ENCODE data around the gene MACROD2.

MACROD2 gene

DNA sequence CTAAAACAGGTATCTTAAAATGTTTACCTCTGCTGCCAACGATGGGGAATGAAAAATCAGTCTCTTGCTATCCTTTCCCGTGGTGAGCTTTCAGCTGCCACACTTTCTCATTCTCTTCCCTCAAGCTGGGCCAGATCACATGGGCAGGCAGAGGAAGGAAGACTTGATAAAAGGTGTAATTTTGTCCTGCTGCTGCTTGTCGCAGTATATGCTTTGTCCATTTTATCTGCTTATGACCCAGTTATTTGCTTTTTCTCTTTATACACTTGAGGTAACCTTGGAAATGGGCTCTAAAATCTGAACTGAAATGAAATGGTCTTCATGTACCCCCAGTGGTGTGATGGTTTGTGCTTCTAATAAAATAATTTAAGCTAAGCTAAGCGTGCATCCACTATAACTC lies 1038.0 kb downstream of the MACROD2 start:
- DNase-seq (ENCODE audit: low read depth): no peak
- TF ChIP-seq, protein P1, sequence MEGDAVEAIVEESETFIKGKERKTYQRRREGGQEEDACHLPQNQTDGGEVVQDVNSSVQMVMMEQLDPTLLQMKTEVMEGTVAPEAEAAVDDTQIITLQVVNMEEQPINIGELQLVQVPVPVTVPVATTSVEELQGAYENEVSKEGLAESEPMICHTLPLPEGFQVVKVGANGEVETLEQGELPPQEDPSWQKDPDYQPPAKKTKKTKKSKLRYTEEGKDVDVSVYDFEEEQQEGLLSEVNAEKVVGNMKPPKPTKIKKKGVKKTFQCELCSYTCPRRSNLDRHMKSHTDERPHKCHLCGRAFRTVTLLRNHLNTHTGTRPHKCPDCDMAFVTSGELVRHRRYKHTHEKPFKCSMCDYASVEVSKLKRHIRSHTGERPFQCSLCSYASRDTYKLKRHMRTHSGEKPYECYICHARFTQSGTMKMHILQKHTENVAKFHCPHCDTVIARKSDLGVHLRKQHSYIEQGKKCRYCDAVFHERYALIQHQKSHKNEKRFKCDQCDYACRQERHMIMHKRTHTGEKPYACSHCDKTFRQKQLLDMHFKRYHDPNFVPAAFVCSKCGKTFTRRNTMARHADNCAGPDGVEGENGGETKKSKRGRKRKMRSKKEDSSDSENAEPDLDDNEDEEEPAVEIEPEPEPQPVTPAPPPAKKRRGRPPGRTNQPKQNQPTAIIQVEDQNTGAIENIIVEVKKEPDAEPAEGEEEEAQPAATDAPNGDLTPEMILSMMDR (conservative IDR thresholded peaks at IDR 0.05; ENCODE audit: low read depth, low read length): no peak
- no peak overlapping the region for H3K4me3 ChIP-seq (ENCODE audit: low read length)

DNA sequence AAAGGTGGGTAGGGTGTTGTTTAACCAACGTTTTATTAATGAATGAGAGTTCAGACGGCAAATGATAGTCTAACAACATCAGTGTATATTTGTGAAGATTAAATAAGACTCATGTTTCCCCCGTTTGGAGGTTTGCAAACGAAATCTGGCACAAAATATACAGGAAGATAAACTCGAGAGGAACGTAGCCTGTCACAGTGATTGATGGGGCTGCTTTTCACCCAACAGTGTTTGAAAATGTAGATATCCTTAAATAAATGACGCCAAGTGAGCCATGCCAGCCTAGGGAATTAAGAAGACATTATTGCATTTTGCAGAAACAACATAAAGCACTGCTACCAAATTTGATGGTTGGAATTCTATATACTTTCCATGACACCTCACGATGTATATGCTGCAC lies 1038.6 kb downstream of the MACROD2 start:
- H3K4me3 ChIP-seq (ENCODE audit: low read length): no peak overlapping the region
- no peak for DNase-seq (ENCODE audit: low read depth)
- TF ChIP-seq, protein P1 (conservative IDR thresholded peaks at IDR 0.05; ENCODE audit: low read depth, low read length): no peak

DNA sequence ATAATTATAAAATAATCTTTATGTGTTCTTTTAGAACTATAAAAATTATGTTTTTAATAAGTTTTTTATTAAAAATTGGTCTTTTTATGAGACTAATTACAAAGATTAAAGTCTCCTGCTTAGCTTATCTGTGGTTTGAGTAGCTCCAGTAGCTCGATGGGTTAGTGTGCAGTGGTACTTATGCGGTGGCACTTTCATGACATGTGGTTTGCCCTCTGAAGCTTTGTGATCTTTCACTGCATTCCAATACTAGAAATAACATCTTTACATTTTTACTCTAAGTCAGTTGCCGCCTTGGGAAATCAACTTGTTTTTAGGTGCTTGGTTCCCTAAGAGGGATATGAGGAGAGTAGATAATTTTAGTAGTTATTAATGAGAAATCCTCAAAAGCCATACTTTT lies 1041.6 kb downstream of the MACROD2 start:
- TF ChIP-seq, protein P1 (conservative IDR thresholded peaks at IDR 0.05; ENCODE audit: low read depth, low read length): no peak
- no peak overlapping the region for H3K4me3 ChIP-seq (ENCODE audit: low read length)
- DNase-seq (ENCODE audit: low read depth): no peak

DNA sequence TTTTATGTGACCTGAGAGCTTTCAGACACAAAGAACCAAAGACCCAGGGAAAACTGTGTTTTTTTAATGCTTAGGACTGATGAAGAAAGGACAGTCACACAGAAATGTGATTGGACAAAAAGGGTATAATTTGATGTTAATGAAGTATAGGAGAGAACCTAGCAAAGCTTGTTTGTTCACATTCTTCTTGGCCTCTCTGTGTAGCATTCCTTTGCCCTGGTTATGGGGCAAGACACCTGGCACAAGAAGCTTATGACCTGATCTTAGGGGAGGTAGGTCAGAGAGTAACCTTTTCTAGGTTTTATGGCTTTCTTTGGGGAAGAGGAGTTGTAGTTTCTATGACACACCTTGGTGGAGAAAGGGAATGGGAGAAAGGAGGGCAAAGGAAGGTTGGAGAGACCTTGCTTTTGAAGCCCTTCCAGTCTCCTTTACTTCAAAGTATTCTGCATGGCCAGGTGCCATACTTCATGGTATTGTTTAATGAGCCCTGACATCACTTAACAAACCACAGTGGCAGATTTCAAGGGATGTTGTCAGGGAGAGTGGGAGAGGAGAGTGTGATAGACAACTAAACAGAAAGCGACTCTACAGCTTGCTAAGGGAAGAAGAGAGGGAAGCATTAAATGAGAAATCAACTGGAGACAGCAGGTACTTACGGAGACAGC lies 1043.9 kb downstream of the MACROD2 start:
- H3K4me3 ChIP-seq (ENCODE audit: low read length): no peak overlapping the region
- TF ChIP-seq, protein P1 (conservative IDR thresholded peaks at IDR 0.05; ENCODE audit: low read depth, low read length): no peak
- no peak for DNase-seq (ENCODE audit: low read depth)

DNA sequence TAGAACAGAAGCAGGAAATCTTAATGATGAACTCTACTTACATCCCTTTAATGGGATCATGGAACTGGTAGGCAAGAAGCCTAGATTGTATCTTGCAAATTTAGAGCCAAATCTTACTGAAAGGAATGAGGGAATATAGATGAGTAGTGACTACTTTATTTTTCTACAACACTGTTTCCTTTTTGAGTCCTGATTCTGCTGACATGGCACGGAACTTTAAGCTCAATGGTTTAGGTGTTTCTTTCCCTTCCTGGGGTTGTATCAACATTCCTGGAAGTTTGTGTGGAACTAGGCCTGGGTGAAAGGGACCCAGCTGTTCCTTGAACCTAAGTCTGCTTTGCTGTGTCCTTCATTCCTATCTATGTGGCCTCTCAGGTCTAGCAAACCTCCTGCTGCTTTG lies 1047.4 kb downstream of the MACROD2 start:
- TF ChIP-seq, protein P1 (conservative IDR thresholded peaks at IDR 0.05; ENCODE audit: low read depth, low read length): no peak
- DNase-seq (ENCODE audit: low read depth): no peak
- H3K4me3 ChIP-seq (ENCODE audit: low read length): no peak overlapping the region

DNA sequence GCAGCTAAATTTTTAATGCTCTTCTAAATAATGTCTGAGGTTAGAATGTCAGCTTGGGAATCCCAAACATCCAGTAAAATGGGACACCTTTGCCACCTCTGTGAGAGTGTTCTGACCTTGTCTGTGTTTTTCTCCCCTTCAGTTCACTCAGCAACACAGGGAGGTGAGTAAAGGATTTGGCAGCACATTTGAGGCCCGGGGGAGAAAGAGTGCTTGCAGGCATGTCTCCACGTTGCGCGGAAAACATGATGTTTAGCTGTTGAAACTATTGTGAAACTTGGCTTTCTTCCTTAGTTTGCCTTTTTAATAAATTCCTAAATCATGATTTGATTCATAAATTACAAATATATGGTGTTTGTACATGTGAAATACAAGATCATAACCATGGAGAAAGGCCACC lies 1049.9 kb downstream of the MACROD2 start:
- TF ChIP-seq, protein P1 (conservative IDR thresholded peaks at IDR 0.05; ENCODE audit: low read depth, low read length): no peak
- H3K4me3 ChIP-seq (ENCODE audit: low read length): no peak overlapping the region
- DNase-seq (ENCODE audit: low read depth): peak; percentile 40

DNA sequence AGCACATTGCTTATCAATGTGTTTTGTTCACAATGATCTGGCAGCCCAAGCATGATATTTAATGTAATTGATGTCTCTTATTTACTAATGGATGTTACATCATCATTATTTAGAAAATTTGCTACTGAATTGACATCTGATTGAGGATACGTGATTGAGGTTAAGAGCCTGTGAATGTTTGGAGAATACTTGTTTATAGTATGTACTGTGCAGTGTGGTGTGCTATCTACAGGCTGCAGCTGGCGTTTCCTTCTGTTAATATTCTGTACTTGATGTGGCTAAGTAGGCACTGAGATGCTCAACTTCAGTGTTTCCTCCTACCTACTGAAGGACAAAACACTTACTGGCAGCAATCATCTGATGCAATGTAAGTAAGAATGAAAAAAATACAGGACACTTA lies 1051.7 kb downstream of the MACROD2 start:
- DNase-seq (ENCODE audit: low read depth): no peak
- H3K4me3 ChIP-seq (ENCODE audit: low read length): no peak overlapping the region
- TF ChIP-seq, protein P1 (conservative IDR thresholded peaks at IDR 0.05; ENCODE audit: low read depth, low read length): no peak

Measured in retinal pigment epithelial cell (primary cell).